Measurements from ENCODE around the gene ANKRD17.

- TF ChIP-seq CTCF (IDR thresholded peaks at IDR 0.05; ENCODE audit: low read length), result no peak
- TF ChIP-seq EZH2 (optimal IDR thresholded peaks at IDR 0.05; ENCODE audit: low read depth, low read length), result no peak
- no peak for TF ChIP-seq EZH2phosphoT487 (IDR thresholded peaks at IDR 0.05; ENCODE audit: low read length)
Measured at GRCh38 chr4:73237044-73237443, 21.6 kb downstream of the ANKRD17 start.

Data from MM.1S (cell line).